GM10266 (cell line): ENCODE measurements around the gene SMPD3.

ENCODE experiments used
- DNase-seq: peaks from one replicate; pipeline ENCODE4 v3.0.0; 2012; ENCODE audit errors: extremely low spot score
- CTCF ChIP-seq: IDR thresholded peaks from 2 replicates; pipeline ENCODE4 v1.5.1; 2012; ENCODE audit warnings: mild to moderate bottlenecking, low read depth; ENCODE audit not compliant: control insufficient read depth, insufficient read depth; ENCODE audit errors: missing control alignments

Gene SMPD3

GRCh38 chr16:68389750-68390371 is 58.4 kb downstream of the SMPD3 start:
- no peak for DNase-seq
- no peak for TF ChIP-seq CTCF

- DNase-seq = no peak
- no peak for TF ChIP-seq CTCF
These were observed 59.3 kb downstream of the SMPD3 start for GRCh38 chr16:68389006-68389405.

- DNase-seq = no peak
- TF ChIP-seq CTCF = no peak
These were observed 60.2 kb downstream of the SMPD3 start for GRCh38 chr16:68388124-68388523.

- no peak for TF ChIP-seq CTCF
- no peak for DNase-seq
These were observed 61.0 kb downstream of the SMPD3 start for GRCh38 chr16:68387301-68387700.

- no peak for DNase-seq
- TF ChIP-seq CTCF = no peak
These were observed 61.7 kb downstream of the SMPD3 start for GRCh38 chr16:68386628-68387027.

GRCh38 chr16:68385371-68385770 is 62.9 kb downstream of the SMPD3 start:
- no peak for DNase-seq
- TF ChIP-seq CTCF = no peak

GRCh38 chr16:68384288-68385161 is 63.8 kb downstream of the SMPD3 start:
- TF ChIP-seq CTCF = peak; percentile 24
- no peak for DNase-seq
